CD4-positive, alpha-beta memory T cell (primary cell): Measurements from ENCODE around the gene CSE1L. TPM values are rescaled to one million over a fixed set of nuclear protein-coding genes. Genes with fewer than 3 reads are reported as not detected.
"Not testable (repeated sequence)": the region's sequence is repeated elsewhere in the genome, so short reads cannot be mapped to it uniquely, and the experiment has no call there.

Experiments used
- CTCF ChIA-PET: fragments of 350-600 bp; sonication (Branson Sonifier 250); formaldehyde crosslinking; loops from one replicate; lab custom pipeline; 2021; ENCODE audit warnings: inconsistent platforms; ENCODE audit not compliant: partially characterized antibody; lab: Charles Lee
- POLR2A ChIA-PET: fragments of 350-600 bp; sonication (Branson Sonifier 250); formaldehyde crosslinking; loops from one replicate; lab custom pipeline; 2021; ENCODE audit not compliant: partially characterized antibody; lab: Charles Lee
- DNase-seq, 5 donors: peaks; one replicate each; pipeline versions ENCODE4 v3.0.0 to v3.0.0-alpha.2; 2020 to 2022; ENCODE audit warnings: mixed read lengths in 1 of 5
- H3K27ac ChIP-seq: one replicate; pipeline ENCODE4 v1.7.0; 2013; ENCODE audit warnings: low read depth, low read length
- H3K27me3 ChIP-seq: 2 replicates; pipeline ENCODE4 v1.7.0; 2013; ENCODE audit warnings: mild to moderate bottlenecking, low read length, moderate library complexity; ENCODE audit not compliant: insufficient read depth
- H3K36me3 ChIP-seq: 2 replicates; pipeline ENCODE4 v1.7.0; 2013; ENCODE audit warnings: mild to moderate bottlenecking, low read length, moderate library complexity; ENCODE audit not compliant: insufficient read depth
- H3K4me1 ChIP-seq: 2 replicates; pipeline ENCODE4 v1.7.0; 2013; ENCODE audit warnings: mild to moderate bottlenecking, low read length, moderate library complexity; ENCODE audit not compliant: insufficient read depth
- H3K4me3 ChIP-seq, 2 donors: one replicate each; pipeline ENCODE4 v1.7.0; 2013; ENCODE audit warnings: low read length in 2 of 2, mild to moderate bottlenecking in 1 of 2
- H3K9me3 ChIP-seq, 2 donors: one replicate each; pipeline ENCODE4 v1.7.0; 2013; ENCODE audit warnings: low read length in 2 of 2, control low read depth in 1 of 2; ENCODE audit not compliant: control insufficient read depth in 1 of 2
- H3K27ac Mint-ChIP-seq, 7 donors: one replicate each; pipeline ENCODE4 v1.8.0; 2020 to 2021; ENCODE audit warnings: mixed read lengths in 7 of 7, mild to moderate bottlenecking in 6 of 7, inconsistent platforms in 3 of 7, moderate library complexity in 3 of 7
- H3K27me3 Mint-ChIP-seq, 2 donors: one replicate each; pipeline ENCODE4 v1.8.0; 2020 to 2021; ENCODE audit warnings: mixed read lengths in 2 of 2
- H3K36me3 Mint-ChIP-seq, 2 donors: one replicate each; pipeline ENCODE4 v1.8.0; 2020 to 2021; ENCODE audit warnings: mixed read lengths in 2 of 2, inconsistent platforms in 1 of 2, mild to moderate bottlenecking in 1 of 2
- H3K4me1 Mint-ChIP-seq, 4 donors: one replicate each; pipeline ENCODE4 v1.8.0; 2020 to 2021; ENCODE audit warnings: mixed read lengths in 4 of 4, mild to moderate bottlenecking in 1 of 4
- H3K4me3 Mint-ChIP-seq, 8 donors: one replicate each; pipeline ENCODE4 v1.8.0; 2020 to 2021; ENCODE audit warnings: mixed read lengths in 8 of 8, mild to moderate bottlenecking in 7 of 8, moderate library complexity in 6 of 8, inconsistent platforms in 3 of 8
- H3K9me3 Mint-ChIP-seq, 8 donors: one replicate each; pipeline ENCODE4 v1.8.0; 2020 to 2021; ENCODE audit warnings: mixed read lengths in 8 of 8, mild to moderate bottlenecking in 5 of 8, inconsistent platforms in 3 of 8, moderate library complexity in 1 of 8
- intact Hi-C: fragments of 100-400 bp; cut with micrococcal nuclease; formaldehyde crosslinking; loops from one replicate; pipeline ENCODE4 v1.15.1; 2023
- polyA plus RNA-seq, 2 donors: library from polyadenylated mRNA; unstranded; fragments of 300-500 nt; fragmentation: Illumina TruSeq; gene quantifications; one replicate each; pipeline ENCODE4 v1.2.3, GENCODE V29; 2021
- total RNA-seq, 2 experiments: library from RNA; stranded (reverse); gene quantifications; one replicate each; pipeline ENCODE4 v1.2.3, GENCODE V29; 2021

Gene CSE1L
- total and polyA plus RNA-seq, 4 experiments from 2014 or later = 24.1 to 45.8 (median 40.9) TPM

DNA sequence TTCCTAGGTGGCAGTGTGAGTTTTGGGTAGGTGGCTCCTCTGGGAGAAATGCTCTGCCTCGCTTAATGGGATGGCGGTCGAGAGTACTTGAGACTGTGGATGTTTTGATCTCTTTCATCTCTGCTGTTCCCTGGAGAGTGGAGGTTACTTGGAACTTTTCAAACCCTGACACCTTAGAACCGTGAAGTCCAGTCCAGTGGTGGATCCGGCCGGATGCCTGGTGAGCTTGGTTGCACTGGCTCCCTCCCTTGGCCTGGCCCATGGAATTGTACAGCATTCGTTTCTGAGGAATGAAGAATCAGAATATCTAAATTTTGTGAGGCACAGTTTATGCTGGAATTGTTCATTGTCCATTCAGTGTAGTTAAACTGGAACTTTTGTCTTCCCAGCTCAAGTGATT, 51.0 kb downstream of the CSE1L start:
- ChIA-PET CTCF (interaction anchor here (0.9 to 1.4 kb wide), 2 partner anchors 35 to 77 kb away, joined by 3 read pairs; no protein-coding TSS in a partner anchor), POLR2A (interaction anchor here (0.6 kb wide), 1 partner anchor 182 kb away, joined by 3 read pairs; no protein-coding TSS in a partner anchor)
- H3K27ac ChIP-seq = no peak overlapping the region
- intact Hi-C loops = no loop called here
- Mint-ChIP-seq H3K4me1 (peaks cover 7 to 16% (median 15%) of the 10 kb centered on the region in 4 donors), H3K27me3 (no peaks in the 10 kb centered on the region), H3K36me3 (peaks cover 49 to 73% of the 10 kb centered on the region in 2 donors), H3K27ac (peak overlapping the region in 2 of 7 donors; percentile 52 to 61), H3K4me3 (no peak overlapping the region), H3K9me3 (no peaks in the 10 kb centered on the region)
- no peak for DNase-seq
- peaks cover 30% of the 10 kb centered on the region for H3K36me3 ChIP-seq
- no peaks in the 10 kb centered on the region for H3K27me3 ChIP-seq
- no peak overlapping the region for H3K4me3 ChIP-seq
- no peaks in the 10 kb centered on the region for H3K4me1 ChIP-seq
- no peaks in the 10 kb centered on the region for H3K9me3 ChIP-seq

DNA sequence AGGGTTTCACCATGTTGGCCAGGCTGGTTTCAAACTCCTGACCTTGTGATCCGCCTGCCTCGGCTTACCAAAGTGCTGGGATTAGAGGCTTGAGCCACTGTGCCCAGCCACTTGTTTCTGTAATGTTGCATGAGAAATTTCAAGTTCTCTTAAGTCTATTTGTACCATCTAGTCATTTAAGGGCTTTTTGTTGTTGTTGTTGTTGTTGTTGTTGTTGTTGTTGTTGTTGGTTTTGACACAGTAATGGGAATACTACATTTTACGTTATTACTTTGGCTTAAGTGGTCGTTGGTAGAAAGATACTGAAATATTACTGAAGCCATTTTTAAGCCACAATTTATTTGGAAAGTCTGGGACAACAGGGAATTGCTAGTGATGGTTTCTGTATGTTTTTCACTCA, 52.0 kb downstream of the CSE1L start:
- POLR2A ChIA-PET = no interaction called here
- H3K36me3 Mint-ChIP-seq = peaks cover 50 to 73% of the 10 kb centered on the region in 2 donors
- H3K27ac ChIP-seq = no peak overlapping the region

DNA sequence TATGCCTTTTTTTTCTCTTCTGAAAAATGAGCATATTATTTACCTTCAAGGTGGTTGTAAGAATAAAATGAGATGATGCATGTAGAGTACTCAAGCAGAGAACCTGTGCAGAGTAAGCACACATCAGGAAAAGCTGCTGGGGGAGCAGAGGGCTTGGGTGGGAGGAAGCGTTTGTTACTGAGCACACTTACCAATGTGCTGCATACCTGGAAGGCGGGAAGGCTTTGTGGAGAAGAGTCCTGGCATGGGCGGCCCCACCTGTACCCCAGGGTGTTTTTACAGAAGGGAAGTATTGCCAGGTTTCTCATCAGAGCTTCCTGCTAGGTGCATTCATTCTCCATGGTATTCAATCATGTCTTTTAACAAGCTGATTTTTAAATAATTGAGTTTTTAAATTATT, 52.9 kb downstream of the CSE1L start:
- Mint-ChIP-seq H3K9me3 (no peaks in the 10 kb centered on the region), H3K27me3 (no peaks in the 10 kb centered on the region), H3K4me1 (peaks cover 7 to 20% (median 15%) of the 10 kb centered on the region in 4 donors), H3K36me3 (peaks cover 57 to 76% of the 10 kb centered on the region in 2 donors), H3K4me3 (no peak overlapping the region), H3K27ac (peak overlapping the region in 3 of 7 donors; percentile 32 to 80 (median 68))
- POLR2A ChIA-PET = no interaction called here
- no peaks in the 10 kb centered on the region for H3K27me3 ChIP-seq
- no peak overlapping the region for H3K4me3 ChIP-seq
- H3K36me3 ChIP-seq = peaks cover 32% of the 10 kb centered on the region
- intact Hi-C loops = no loop called here
- DNase-seq = no peak
- H3K9me3 ChIP-seq = no peaks in the 10 kb centered on the region
- CTCF ChIA-PET = no interaction called here
- no peaks in the 10 kb centered on the region for H3K4me1 ChIP-seq
- no peak overlapping the region for H3K27ac ChIP-seq

More for the DNA sequence above, 52.0 kb downstream of the CSE1L start:
- H3K4me3 Mint-ChIP-seq = no peak overlapping the region
- intact Hi-C loops = no loop called here
- CTCF ChIA-PET = interaction anchor here (0.9 to 1.4 kb wide), 2 partner anchors 34 to 78 kb away, joined by 3 read pairs; no protein-coding TSS in a partner anchor
- peak overlapping the region in 3 of 7 donors; percentile 19 to 67 (median 48) for H3K27ac Mint-ChIP-seq
- Histone ChIP-seq H3K4me3 (no peak overlapping the region), H3K27me3 (no peaks in the 10 kb centered on the region), H3K36me3 (peaks cover 35% of the 10 kb centered on the region), H3K4me1 (no peaks in the 10 kb centered on the region), H3K9me3 (no peaks in the 10 kb centered on the region)
- H3K9me3 Mint-ChIP-seq = no peaks in the 10 kb centered on the region
- no peak for DNase-seq
- H3K4me1 Mint-ChIP-seq = peaks cover 7 to 20% (median 15%) of the 10 kb centered on the region in 4 donors
- no peaks in the 10 kb centered on the region for H3K27me3 Mint-ChIP-seq

DNA sequence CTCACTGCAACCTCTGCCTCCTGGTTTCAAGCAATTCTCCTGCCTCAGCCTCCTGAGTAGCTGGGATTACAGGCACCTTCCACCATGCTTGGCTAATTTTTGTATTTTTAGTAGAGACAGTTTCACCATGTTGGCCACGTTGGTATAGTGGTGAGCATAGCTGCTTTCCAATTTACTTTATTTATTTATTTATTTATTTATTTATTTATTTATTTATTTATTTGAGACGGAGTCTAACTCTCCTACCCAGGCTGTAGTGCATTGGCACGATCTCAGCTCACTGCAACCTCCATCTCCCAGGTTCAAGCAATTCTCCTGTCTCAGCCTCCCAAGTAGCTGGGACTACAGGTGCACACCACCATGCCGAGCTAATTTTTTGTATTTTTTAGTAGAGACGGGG, 54.2 kb downstream of the CSE1L start:
- CTCF ChIA-PET = interaction anchor here (1.1 to 1.7 kb wide), 2 partner anchors 33 to 117 kb away, joined by 5 to 9 read pairs; no protein-coding TSS in a partner anchor
- H3K4me3 Mint-ChIP-seq, H3K4me1 ChIP-seq, H3K27me3 Mint-ChIP-seq, POLR2A ChIA-PET, H3K9me3 Mint-ChIP-seq, H3K27me3 ChIP-seq, H3K4me3 ChIP-seq, H3K9me3 ChIP-seq, H3K27ac ChIP-seq, DNase-seq, intact Hi-C loops: not testable (repeated sequence)
- H3K36me3 ChIP-seq = peaks cover 31% of the 10 kb centered on the region
- peaks cover 7 to 20% (median 15%) of the 10 kb centered on the region in 4 donors for H3K4me1 Mint-ChIP-seq
- peaks cover 47 to 66% of the 10 kb centered on the region in 2 donors for H3K36me3 Mint-ChIP-seq
- H3K27ac Mint-ChIP-seq = peak overlapping the region in 5 of 7 donors; percentile 15 to 78 (median 65)

DNA sequence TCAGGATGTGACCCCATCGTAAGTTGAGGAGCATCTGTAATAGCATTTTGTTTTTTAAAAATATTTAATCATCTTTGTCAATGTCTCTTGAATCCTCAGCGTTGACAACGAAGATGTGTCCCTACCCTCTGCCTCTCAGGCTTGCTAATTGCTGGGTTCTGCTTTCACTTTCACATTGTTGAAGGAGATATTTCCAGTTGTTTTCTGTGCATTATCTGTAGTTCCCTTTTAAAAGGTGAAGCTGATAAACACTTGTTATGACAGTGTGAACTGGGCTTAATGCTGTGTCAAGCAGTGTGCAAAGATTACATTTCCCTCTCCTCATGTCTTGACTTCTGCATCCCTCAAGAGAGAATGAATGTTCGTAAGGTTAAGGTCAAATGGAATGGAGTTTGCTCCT, 54.9 kb downstream of the CSE1L start:
- Histone ChIP-seq H3K27me3 (no peaks in the 10 kb centered on the region), H3K4me1 (no peaks in the 10 kb centered on the region), H3K4me3 (no peak overlapping the region), H3K36me3 (peaks cover 24% of the 10 kb centered on the region), H3K9me3 (no peaks in the 10 kb centered on the region), H3K27ac (peak overlapping the region; percentile 4)
- intact Hi-C loops = no loop called here
- ChIA-PET POLR2A (no interaction called here), CTCF (interaction anchor here (1.1 to 1.7 kb wide), 2 partner anchors 32 to 116 kb away, joined by 5 to 9 read pairs; no protein-coding TSS in a partner anchor)
- peak overlapping the region in 5 of 8 donors; percentile 7 to 54 (median 35) for H3K4me3 Mint-ChIP-seq
- no peaks in the 10 kb centered on the region for H3K27me3 Mint-ChIP-seq
- DNase-seq = no peak
- H3K9me3 Mint-ChIP-seq = no peaks in the 10 kb centered on the region
- peaks cover 47 to 64% of the 10 kb centered on the region in 2 donors for H3K36me3 Mint-ChIP-seq
- peaks cover 7 to 20% (median 15%) of the 10 kb centered on the region in 4 donors for H3K4me1 Mint-ChIP-seq
- peak overlapping the region; percentile 60 to 90 (median 73) for H3K27ac Mint-ChIP-seq

DNA sequence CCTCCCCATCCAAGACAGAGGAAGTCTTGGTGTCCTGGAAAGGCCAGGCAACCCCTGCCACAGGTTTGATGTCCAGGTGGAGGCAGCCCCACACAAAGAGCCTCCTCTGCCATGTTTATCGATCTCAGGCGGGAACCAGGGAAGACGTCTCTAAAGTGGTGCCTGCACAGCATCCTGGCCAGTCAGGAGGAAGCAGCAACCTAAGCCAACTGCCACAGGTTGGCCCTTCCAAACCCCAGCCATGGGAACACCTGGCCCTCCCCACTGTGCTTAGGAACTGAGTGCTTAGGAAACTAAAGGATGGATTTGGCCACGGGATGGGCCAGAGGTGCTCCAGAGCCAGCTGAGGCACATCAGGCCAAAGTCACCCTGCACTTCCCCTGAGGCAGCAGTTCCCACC, 56.9 kb downstream of the CSE1L start:
- Histone ChIP-seq H3K36me3 (peaks cover 18% of the 10 kb centered on the region), H3K4me1 (no peaks in the 10 kb centered on the region), H3K27me3 (no peaks in the 10 kb centered on the region), H3K27ac (no peak overlapping the region), H3K4me3 (no peak overlapping the region), H3K9me3 (no peaks in the 10 kb centered on the region)
- H3K27ac Mint-ChIP-seq = peak overlapping the region in 1 of 7 donors; percentile 76
- peaks cover 39 to 47% of the 10 kb centered on the region in 2 donors for H3K36me3 Mint-ChIP-seq
- H3K4me1 Mint-ChIP-seq = peaks cover 7 to 20% (median 15%) of the 10 kb centered on the region in 4 donors
- no peak overlapping the region for H3K4me3 Mint-ChIP-seq
- intact Hi-C loops = no loop called here
- DNase-seq = no peak
- ChIA-PET POLR2A (no interaction called here), CTCF (no interaction called here)
- no peaks in the 10 kb centered on the region for H3K27me3 Mint-ChIP-seq
- no peaks in the 10 kb centered on the region for H3K9me3 Mint-ChIP-seq

DNA sequence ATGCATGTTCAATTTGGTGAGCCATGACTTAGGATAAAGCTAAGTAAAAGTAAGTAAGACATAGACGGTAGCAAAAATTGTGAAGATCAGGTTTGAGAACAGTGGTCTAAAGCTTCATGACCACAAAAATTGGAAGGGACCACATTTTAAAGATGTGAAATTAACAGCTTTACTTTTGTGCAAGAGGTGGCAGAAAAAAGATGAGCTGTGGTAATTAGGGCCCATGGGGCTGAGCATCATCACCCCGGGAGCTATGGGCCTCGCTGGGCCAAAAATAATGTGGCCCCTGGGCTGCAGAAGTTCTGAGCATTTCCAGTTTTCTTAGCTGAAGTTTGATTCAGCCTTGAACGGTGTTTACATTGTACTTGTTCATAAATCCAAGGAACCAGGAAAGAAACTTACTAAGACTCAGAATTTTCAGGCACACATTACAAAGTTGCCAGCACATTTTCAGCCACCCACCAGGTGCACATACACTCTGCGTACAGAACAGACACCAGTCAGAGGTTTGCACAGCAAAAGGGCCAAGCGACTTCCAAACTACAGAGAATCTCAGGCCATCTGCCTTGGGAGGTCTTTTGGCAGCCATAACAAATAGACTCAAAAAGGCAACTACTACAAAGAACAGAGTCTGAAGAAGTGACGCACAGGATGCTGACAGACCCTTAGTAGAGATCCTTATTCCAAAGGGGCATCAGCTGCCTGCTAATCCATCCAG, 57.7 kb downstream of the CSE1L start:
- POLR2A ChIA-PET = interaction anchor here (0.5 kb wide), 1 partner anchor 460 kb away, joined by 4 read pairs; no protein-coding TSS in a partner anchor
- Mint-ChIP-seq H3K9me3 (no peaks in the 10 kb centered on the region), H3K27ac (peak overlapping the region in 3 of 7 donors; percentile 2 to 66 (median 60)), H3K27me3 (no peaks in the 10 kb centered on the region), H3K36me3 (peaks cover 34 to 39% of the 10 kb centered on the region in 2 donors), H3K4me1 (peaks cover 7 to 24% (median 13%) of the 10 kb centered on the region in 4 donors), H3K4me3 (no peak overlapping the region)
- Histone ChIP-seq H3K36me3 (peaks cover 16% of the 10 kb centered on the region), H3K27ac (no peak overlapping the region), H3K4me1 (no peaks in the 10 kb centered on the region), H3K9me3 (no peaks in the 10 kb centered on the region), H3K27me3 (no peaks in the 10 kb centered on the region), H3K4me3 (no peak overlapping the region)
- CTCF ChIA-PET = interaction anchor here (1.1 kb wide), 1 partner anchor 25 kb away, joined by 4 read pairs; no protein-coding TSS in a partner anchor
- no peak for DNase-seq
- intact Hi-C loops = no loop called here
